ENCODE measurements around the gene ATRNL1. TPM values are rescaled to one million over a fixed set of nuclear protein-coding genes. Genes with fewer than 3 reads are reported as not detected.
"Not testable (repeated sequence)": the region's sequence is repeated elsewhere in the genome, so short reads cannot be mapped to it uniquely, and the experiment has no call there.

ATRNL1 gene
- total RNA-seq, 1 donor from 2014 or later: 11.4 TPM

DNA sequence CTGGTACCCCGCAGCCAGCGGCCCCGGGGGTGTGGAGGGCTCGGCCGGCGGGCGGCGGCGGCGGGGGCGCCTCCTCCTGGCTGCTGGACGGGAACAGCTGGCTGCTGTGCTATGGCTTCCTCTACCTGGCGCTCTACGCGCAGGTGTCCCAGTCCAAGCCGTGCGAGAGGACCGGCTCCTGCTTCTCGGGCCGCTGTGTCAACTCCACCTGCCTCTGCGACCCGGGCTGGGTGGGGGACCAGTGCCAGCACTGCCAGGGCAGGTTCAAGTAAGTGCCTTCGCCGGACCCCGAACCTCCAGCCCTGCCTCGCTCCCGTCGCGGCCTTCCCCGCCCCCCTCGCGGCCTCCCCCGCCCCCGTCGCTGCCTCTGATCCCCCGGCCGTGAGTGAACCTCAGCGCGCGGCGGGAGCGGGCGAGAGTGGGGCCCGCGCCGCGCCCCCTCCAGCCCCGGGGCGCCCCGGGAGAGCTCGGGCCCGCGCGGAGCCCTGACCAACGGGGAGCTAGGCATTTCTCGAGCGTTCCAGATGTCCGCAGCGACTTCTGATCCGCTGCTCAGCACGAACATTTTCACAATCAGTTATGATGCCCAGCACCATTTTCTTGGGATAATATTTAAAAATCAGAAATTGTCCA is 727 bp downstream of the ATRNL1 start:
- Histone ChIP-seq H3K4me3 (ENCODE audit: low read depth, low read length) (peak overlapping the region; percentile 72), H3K27me3 (ENCODE audit: control insufficient read depth, insufficient read depth, low read length) (no peaks in the 10 kb centered on the region), H3K36me3 (ENCODE audit: control insufficient read depth, insufficient read depth, low read length) (no peaks in the 10 kb centered on the region)
- DNase-seq (ENCODE audit: low read depth): no peak
- TF ChIP-seq, protein P1, sequence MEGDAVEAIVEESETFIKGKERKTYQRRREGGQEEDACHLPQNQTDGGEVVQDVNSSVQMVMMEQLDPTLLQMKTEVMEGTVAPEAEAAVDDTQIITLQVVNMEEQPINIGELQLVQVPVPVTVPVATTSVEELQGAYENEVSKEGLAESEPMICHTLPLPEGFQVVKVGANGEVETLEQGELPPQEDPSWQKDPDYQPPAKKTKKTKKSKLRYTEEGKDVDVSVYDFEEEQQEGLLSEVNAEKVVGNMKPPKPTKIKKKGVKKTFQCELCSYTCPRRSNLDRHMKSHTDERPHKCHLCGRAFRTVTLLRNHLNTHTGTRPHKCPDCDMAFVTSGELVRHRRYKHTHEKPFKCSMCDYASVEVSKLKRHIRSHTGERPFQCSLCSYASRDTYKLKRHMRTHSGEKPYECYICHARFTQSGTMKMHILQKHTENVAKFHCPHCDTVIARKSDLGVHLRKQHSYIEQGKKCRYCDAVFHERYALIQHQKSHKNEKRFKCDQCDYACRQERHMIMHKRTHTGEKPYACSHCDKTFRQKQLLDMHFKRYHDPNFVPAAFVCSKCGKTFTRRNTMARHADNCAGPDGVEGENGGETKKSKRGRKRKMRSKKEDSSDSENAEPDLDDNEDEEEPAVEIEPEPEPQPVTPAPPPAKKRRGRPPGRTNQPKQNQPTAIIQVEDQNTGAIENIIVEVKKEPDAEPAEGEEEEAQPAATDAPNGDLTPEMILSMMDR (IDR thresholded peaks at IDR 0.05; ENCODE audit: insufficient read depth, low read length, poor library complexity, severe bottlenecking): peak; percentile 31

DNA sequence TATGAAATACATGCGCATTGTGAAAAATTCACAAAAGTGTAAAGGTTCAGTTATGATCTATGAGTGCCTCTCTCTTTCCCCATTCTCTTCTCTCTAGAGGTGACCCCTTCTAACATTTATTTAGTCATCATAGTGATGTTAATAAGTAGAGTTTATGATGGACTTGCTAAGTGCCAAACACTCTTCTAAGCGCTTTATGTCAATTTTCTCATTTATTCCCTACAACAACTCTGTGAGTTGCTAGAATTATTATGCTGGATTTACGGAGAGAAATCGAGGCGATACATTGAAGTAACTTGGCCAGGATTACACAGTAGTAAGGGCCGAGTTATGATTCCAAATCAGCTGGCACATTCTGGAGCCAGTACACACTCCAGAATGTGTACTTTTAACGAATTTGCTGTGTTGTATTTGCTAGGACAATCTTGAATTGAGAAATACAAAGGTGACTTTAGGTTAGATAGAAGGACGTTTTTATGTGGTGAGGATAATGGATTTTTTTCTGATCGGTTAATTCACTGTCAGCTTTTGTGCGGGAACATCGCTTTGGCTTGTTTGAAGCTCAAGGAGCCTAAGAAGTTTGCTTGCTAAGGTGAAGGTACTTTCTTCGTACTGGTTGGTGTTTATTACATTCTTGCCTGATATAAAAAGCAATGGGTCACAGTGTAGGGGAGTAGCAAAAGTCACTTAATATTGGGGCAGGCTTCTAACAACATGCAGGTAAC is 1.4 kb downstream of the ATRNL1 start:
- Histone ChIP-seq H3K36me3 (ENCODE audit: control insufficient read depth, insufficient read depth, low read length) (no peaks in the 10 kb centered on the region), H3K4me3 (ENCODE audit: low read depth, low read length) (peak overlapping the region; percentile 72), H3K27me3 (ENCODE audit: control insufficient read depth, insufficient read depth, low read length) (no peaks in the 10 kb centered on the region)
- DNase-seq (ENCODE audit: low read depth): no peak
- TF ChIP-seq, protein P1 (IDR thresholded peaks at IDR 0.05; ENCODE audit: insufficient read depth, low read length, poor library complexity, severe bottlenecking): no peak

DNA sequence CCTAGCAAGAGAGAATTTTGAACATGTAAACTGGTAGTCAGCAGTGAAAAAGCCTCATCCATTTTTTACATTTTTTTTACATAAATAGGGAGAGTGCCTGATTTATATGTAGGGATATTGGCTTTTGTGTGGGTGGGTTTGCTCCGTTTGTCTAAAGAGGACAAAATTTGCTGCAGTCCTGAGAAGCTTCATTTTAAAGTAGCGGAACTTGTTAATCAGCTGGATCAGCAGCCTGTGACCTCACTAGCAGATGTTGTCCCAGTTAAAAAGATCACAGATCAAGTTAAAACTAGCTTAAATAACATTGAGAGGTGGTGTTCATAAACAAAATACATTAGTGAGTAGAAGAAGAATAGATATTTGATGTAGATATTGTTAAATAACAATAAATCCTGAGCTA is 2.6 kb downstream of the ATRNL1 start:
- no peaks in the 10 kb centered on the region for H3K27me3 ChIP-seq (ENCODE audit: control insufficient read depth, insufficient read depth, low read length)
- TF ChIP-seq, protein P1 (IDR thresholded peaks at IDR 0.05; ENCODE audit: insufficient read depth, low read length, poor library complexity, severe bottlenecking): no peak
- H3K4me3 ChIP-seq (ENCODE audit: low read depth, low read length): no peak overlapping the region
- no peaks in the 10 kb centered on the region for H3K36me3 ChIP-seq (ENCODE audit: control insufficient read depth, insufficient read depth, low read length)
- no peak for DNase-seq (ENCODE audit: low read depth)

DNA sequence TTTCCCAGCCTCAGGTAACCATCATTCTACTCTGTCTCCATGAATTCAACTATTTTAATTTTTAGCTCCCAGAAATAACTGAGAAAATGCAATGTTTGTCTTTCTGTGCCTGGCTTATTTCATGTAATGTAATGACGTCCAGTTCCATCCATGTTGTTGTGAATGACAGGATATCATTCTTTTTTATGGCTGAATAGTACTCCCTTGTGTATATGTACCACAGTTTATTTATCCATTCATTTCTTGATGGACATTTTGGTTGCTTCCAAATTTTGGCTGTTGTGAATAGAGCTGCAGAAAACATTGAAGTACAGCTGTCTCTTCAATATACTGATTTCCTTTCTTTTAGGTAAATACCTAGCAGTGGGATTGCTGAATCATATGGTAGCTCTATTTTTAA is 10.5 kb downstream of the ATRNL1 start:
- Histone ChIP-seq H3K4me3 (ENCODE audit: low read depth, low read length) (no peak overlapping the region), H3K36me3 (ENCODE audit: control insufficient read depth, insufficient read depth, low read length) (no peaks in the 10 kb centered on the region), H3K27me3 (ENCODE audit: control insufficient read depth, insufficient read depth, low read length) (no peaks in the 10 kb centered on the region)
- TF ChIP-seq, protein P1 (IDR thresholded peaks at IDR 0.05; ENCODE audit: insufficient read depth, low read length, poor library complexity, severe bottlenecking): no peak
- no peak for DNase-seq (ENCODE audit: low read depth)

DNA sequence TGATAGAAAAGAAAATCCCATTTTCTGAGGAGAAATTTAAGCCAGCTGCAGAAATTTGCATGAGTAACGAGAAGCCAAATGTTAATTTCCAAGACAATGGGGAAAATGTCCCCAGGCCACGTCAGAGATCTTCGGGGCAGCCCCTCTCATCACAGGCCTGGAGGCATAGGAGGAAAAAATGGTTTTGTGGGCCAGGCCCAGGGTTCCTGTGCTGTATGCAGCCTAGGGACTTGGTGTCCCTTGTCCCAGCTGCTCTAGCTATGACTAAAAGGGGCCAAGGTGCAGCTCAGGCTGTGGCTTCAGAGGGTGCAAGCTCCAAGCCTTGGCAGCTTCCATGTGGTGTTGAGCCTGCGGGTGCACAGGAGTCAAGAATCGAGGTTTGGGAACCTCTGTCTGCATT is 12.2 kb downstream of the ATRNL1 start:
- DNase-seq (ENCODE audit: low read depth); H3K4me3 ChIP-seq (ENCODE audit: low read depth, low read length); H3K27me3 ChIP-seq (ENCODE audit: control insufficient read depth, insufficient read depth, low read length); H3K36me3 ChIP-seq (ENCODE audit: control insufficient read depth, insufficient read depth, low read length): not testable (repeated sequence)

DNA sequence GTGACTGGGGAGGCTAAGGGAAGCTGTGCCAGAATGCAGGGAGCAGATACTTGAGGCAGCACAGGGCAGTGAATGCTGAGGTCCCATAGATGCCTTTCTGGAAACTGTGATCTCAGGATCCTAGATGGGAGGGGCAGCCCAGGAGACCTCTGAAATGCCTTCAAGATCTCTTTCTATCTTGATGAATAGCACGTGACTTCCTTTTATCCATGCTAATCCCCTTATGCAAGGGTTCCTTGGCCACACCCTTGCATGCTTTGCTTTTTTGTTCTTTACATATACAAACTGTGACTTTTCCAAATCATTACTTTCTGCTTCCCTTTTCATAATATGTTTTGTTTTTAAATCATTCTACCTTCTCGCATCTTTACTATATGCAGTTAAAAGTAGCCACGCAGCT is 14.7 kb downstream of the ATRNL1 start:
- Histone ChIP-seq H3K4me3 (ENCODE audit: low read depth, low read length) (no peak overlapping the region), H3K27me3 (ENCODE audit: control insufficient read depth, insufficient read depth, low read length) (no peaks in the 10 kb centered on the region), H3K36me3 (ENCODE audit: control insufficient read depth, insufficient read depth, low read length) (no peaks in the 10 kb centered on the region)
- no peak for DNase-seq (ENCODE audit: low read depth)
- TF ChIP-seq, protein P1 (IDR thresholded peaks at IDR 0.05; ENCODE audit: insufficient read depth, low read length, poor library complexity, severe bottlenecking): no peak
